ENCODE data around the gene POSTN. TPM values are rescaled to one million over a fixed set of nuclear protein-coding genes. Genes with fewer than 3 reads are reported as not detected.
A peak's percentile ranks its signal among the peaks of the same experiment; 100 is the strongest.

Gene POSTN
- total RNA-seq (2022) (not detected in 2 replicates), Bru-seq, nascent RNA (not detected), BruChase-seq, experiment 1, labeled RNA remaining after a 6-hour chase (not detected), BruChase-seq, experiment 2, labeled RNA remaining after a 2-hour chase (percentile 3 among the genes with signal in this experiment)
- long read RNA-seq = 0 reads

- Mint-ChIP-seq H3K4me1 (ENCODE audit: low read depth, unreplicated experiment) (no peaks in the 10 kb centered on the region), H3K36me3 (ENCODE audit: insufficient read depth, unreplicated experiment) (no peaks in the 10 kb centered on the region), H3K9me3 (ENCODE audit: low read depth, unreplicated experiment) (no peaks in the 10 kb centered on the region), H3K27ac (ENCODE audit: unreplicated experiment) (no peak within 1 kb of the TSS), H3K27me3 (ENCODE audit: unreplicated experiment) (no peaks in the 10 kb centered on the region), H3K4me3 (ENCODE audit: low read depth, unreplicated experiment) (no peak within 1 kb of the TSS)
- BruUV-seq (replicated peaks) = no TSS peak
- CTCF ChIA-PET = no interaction called here
- no peak for DNase-seq
- intact Hi-C loops (cut with micrococcal nuclease; ENCODE audit: unreplicated experiment) = no loop called here
- TF ChIP-seq CTCF (IDR thresholded peaks at IDR 0.05; ENCODE audit: unreplicated experiment) = no peak
Measured at GRCh38 chr13:37598597-37598996, at the start of gene POSTN. Gene POSTN (minus strand): TSS chr13:37598768. CDS start chr13:37598726, 42 bp downstream.

- intact Hi-C loops (cut with micrococcal nuclease; ENCODE audit: unreplicated experiment) = loop anchor here (10.0 kb wide), 2 partner anchors 118 to 888 kb away; no protein-coding TSS in a partner anchor
- no peak overlapping the region for H3K27ac Mint-ChIP-seq (ENCODE audit: unreplicated experiment)
- no peaks in the 10 kb centered on the region for H3K36me3 Mint-ChIP-seq (ENCODE audit: insufficient read depth, unreplicated experiment)
- CTCF ChIA-PET = no interaction called here
- H3K4me3 Mint-ChIP-seq (ENCODE audit: low read depth, unreplicated experiment) = no peak overlapping the region
- DNase-seq = no peak
- H3K4me1 Mint-ChIP-seq (ENCODE audit: low read depth, unreplicated experiment) = peaks cover 7% of the 10 kb centered on the region
- no peak for TF ChIP-seq CTCF (IDR thresholded peaks at IDR 0.05; ENCODE audit: unreplicated experiment)
- no peaks in the 10 kb centered on the region for H3K9me3 Mint-ChIP-seq (ENCODE audit: low read depth, unreplicated experiment)
- BruUV-seq (replicated peaks) = no TSS peak
- H3K27me3 Mint-ChIP-seq (ENCODE audit: unreplicated experiment) = no peaks in the 10 kb centered on the region
Measured at GRCh38 chr13:37647031-37647650, 48.6 kb upstream of the POSTN start.

GRCh38 chr13:37646531-37646930 lies 48.0 kb upstream of the POSTN start:
- no peak for TF ChIP-seq CTCF (IDR thresholded peaks at IDR 0.05; ENCODE audit: unreplicated experiment)
- DNase-seq = no peak
- Mint-ChIP-seq H3K27ac (ENCODE audit: unreplicated experiment) (no peak overlapping the region), H3K9me3 (ENCODE audit: low read depth, unreplicated experiment) (no peaks in the 10 kb centered on the region), H3K27me3 (ENCODE audit: unreplicated experiment) (no peaks in the 10 kb centered on the region), H3K4me1 (ENCODE audit: low read depth, unreplicated experiment) (peaks cover 7% of the 10 kb centered on the region), H3K36me3 (ENCODE audit: insufficient read depth, unreplicated experiment) (no peaks in the 10 kb centered on the region), H3K4me3 (ENCODE audit: low read depth, unreplicated experiment) (no peak overlapping the region)
- CTCF ChIA-PET = no interaction called here
- intact Hi-C loops (cut with micrococcal nuclease; ENCODE audit: unreplicated experiment) = loop anchor here (10.0 kb wide), 2 partner anchors 118 to 888 kb away; no protein-coding TSS in a partner anchor
- no TSS peak for BruUV-seq (replicated peaks)

- intact Hi-C loops (cut with micrococcal nuclease; ENCODE audit: unreplicated experiment) = loop anchor here (10.0 kb wide), 2 partner anchors 120 to 890 kb away; no protein-coding TSS in a partner anchor
- BruUV-seq (replicated peaks) = no TSS peak
- TF ChIP-seq CTCF (IDR thresholded peaks at IDR 0.05; ENCODE audit: unreplicated experiment) = no peak
- no peak for DNase-seq
- H3K27me3 Mint-ChIP-seq (ENCODE audit: unreplicated experiment) = no peaks in the 10 kb centered on the region
- H3K4me1 Mint-ChIP-seq (ENCODE audit: low read depth, unreplicated experiment) = peaks cover 7% of the 10 kb centered on the region
- no peaks in the 10 kb centered on the region for H3K9me3 Mint-ChIP-seq (ENCODE audit: low read depth, unreplicated experiment)
- CTCF ChIA-PET = no interaction called here
- H3K4me3 Mint-ChIP-seq (ENCODE audit: low read depth, unreplicated experiment) = no peak overlapping the region
- no peaks in the 10 kb centered on the region for H3K36me3 Mint-ChIP-seq (ENCODE audit: insufficient read depth, unreplicated experiment)
- no peak overlapping the region for H3K27ac Mint-ChIP-seq (ENCODE audit: unreplicated experiment)
Measured at GRCh38 chr13:37645181-37645740, 46.7 kb upstream of the POSTN start.
